Fibroblast of skin of abdomen (primary cell): Measurements from ENCODE around the gene GMDS.
"Not testable (repeated sequence)": the region's sequence is repeated elsewhere in the genome, so short reads cannot be mapped to it uniquely, and the experiment has no call there.

Source experiments
- DNase-seq: peaks from one replicate; pipeline ENCODE4 v3.0.0-alpha.2; 2013

The GMDS gene

GRCh38 chr6:1851681-1852456 is 393.5 kb downstream of the GMDS start:
- DNase-seq = no peak

- DNase-seq = no peak
These were observed 394.6 kb downstream of the GMDS start for GRCh38 chr6:1850840-1851157.

GRCh38 chr6:1850121-1850839 is 395.1 kb downstream of the GMDS start:
- DNase-seq = no peak

- DNase-seq = no peak
These were observed 395.7 kb downstream of the GMDS start for GRCh38 chr6:1849691-1850090.

- no peak for DNase-seq
These were observed 396.7 kb downstream of the GMDS start for GRCh38 chr6:1848752-1849151.

- no peak for DNase-seq
These were observed 398.8 kb downstream of the GMDS start for GRCh38 chr6:1846611-1847010.

GRCh38 chr6:1845543-1845942 is 399.9 kb downstream of the GMDS start:
- not testable (repeated sequence) for DNase-seq

- no peak for DNase-seq
These were observed 403.1 kb downstream of the GMDS start for GRCh38 chr6:1842334-1842733.

GRCh38 chr6:1841136-1841535 is 404.3 kb downstream of the GMDS start:
- DNase-seq = no peak

GRCh38 chr6:1840491-1841121 is 404.8 kb downstream of the GMDS start:
- no peak for DNase-seq

GRCh38 chr6:1839361-1839760 is 406.0 kb downstream of the GMDS start:
- DNase-seq = no peak

- peak; percentile 60 for DNase-seq
These were observed 406.7 kb downstream of the GMDS start for GRCh38 chr6:1838604-1839213.

- no peak for DNase-seq
These were observed 407.6 kb downstream of the GMDS start for GRCh38 chr6:1837826-1838225.

- no peak for DNase-seq
These were observed 408.7 kb downstream of the GMDS start for GRCh38 chr6:1836690-1837089.

GRCh38 chr6:1834646-1835516 is 410.5 kb downstream of the GMDS start:
- no peak for DNase-seq

- no peak for DNase-seq
These were observed 411.2 kb downstream of the GMDS start for GRCh38 chr6:1834207-1834606.

- no peak for DNase-seq
These were observed 412.3 kb downstream of the GMDS start for GRCh38 chr6:1832844-1833787.

GRCh38 chr6:1832358-1832757 is 413.0 kb downstream of the GMDS start:
- no peak for DNase-seq

GRCh38 chr6:1827984-1828793 is 417.2 kb downstream of the GMDS start:
- no peak for DNase-seq

GRCh38 chr6:1825926-1826325 is 419.5 kb downstream of the GMDS start:
- DNase-seq = no peak
